Dendritic cell treated with granulocyte-macrophage colony-stimulating factor and Interleukin-4, amounts not matched to agents 40 ng/mL and 50 ng/mL, for 4 days (primary cell): ENCODE data around the gene MAN1B1.

Experiments used
- H3K27ac Mint-ChIP-seq: one replicate; pipeline ENCODE4 v1.8.0; 2022; ENCODE audit warnings: mild to moderate bottlenecking, mixed read lengths
- H3K27me3 Mint-ChIP-seq: one replicate; pipeline ENCODE4 v1.8.0; 2022; ENCODE audit warnings: mild to moderate bottlenecking, mixed read lengths
- H3K36me3 Mint-ChIP-seq: one replicate; pipeline ENCODE4 v1.8.0; 2022; ENCODE audit warnings: low read depth, mixed read lengths
- H3K4me1 Mint-ChIP-seq: one replicate; pipeline ENCODE4 v1.8.0; 2022; ENCODE audit warnings: low read depth, mixed read lengths
- H3K4me3 Mint-ChIP-seq: one replicate; pipeline ENCODE4 v1.8.0; 2022; ENCODE audit warnings: mild to moderate bottlenecking, moderate library complexity, mixed read lengths
- H3K9me3 Mint-ChIP-seq: one replicate; pipeline ENCODE4 v1.8.0; 2022; ENCODE audit warnings: mixed read lengths
- intact Hi-C: fragments of 100-400 bp; cut with micrococcal nuclease; formaldehyde crosslinking; loops from one replicate; pipeline ENCODE4 v1.15.0; 2022

The MAN1B1 gene

DNA sequence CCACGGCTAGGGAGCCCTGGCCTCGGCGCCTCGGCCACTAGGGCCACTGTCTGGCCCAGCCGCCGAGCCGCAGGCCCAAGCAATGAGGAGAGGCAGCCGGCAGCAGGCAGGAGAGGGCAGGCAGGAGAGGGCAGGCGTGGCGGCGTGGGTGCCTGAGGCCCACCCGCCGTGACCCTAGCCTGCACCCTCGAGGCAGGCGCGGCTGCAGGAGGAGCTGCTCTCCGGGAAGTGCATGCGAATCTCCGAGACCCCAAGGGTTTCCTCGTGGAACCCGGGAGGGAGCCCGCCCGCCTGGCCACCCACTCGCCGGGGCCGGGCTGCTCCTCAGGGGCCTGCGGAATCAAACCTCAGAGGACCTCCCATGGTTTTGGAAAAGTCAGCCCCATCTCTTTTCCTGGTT, 61.5 kb downstream of the MAN1B1 start:
- H3K36me3 Mint-ChIP-seq, result no peaks in the 10 kb centered on the region
- H3K4me1 Mint-ChIP-seq, result peaks cover 12% of the 10 kb centered on the region
- H3K9me3 Mint-ChIP-seq, result no peaks in the 10 kb centered on the region

DNA sequence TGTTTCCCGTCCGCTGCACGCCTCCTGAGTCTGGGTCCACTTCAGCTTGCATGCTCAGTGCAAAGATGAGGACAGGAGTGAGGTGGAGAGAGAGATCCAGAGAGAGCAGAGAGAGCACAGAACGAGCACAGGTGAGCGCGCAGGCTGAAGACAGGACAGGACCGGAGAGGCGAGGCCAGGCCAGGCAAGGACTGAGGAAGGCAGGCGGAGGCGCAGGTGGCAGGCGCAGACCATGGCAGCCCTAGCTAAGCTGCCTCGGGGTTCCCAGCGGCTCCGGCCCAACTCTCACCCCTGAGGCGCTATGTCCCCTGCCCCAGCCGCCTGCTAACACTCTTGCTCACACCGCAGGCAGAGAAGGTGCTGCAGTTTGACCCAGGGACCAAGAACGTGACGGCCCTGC, 61.9 kb downstream of the MAN1B1 start:
- intact Hi-C loops, result no loop called here

More for the DNA sequence above, 61.5 kb downstream of the MAN1B1 start:
- intact Hi-C loops, result no loop called here
- Mint-ChIP-seq H3K4me3 (no peak overlapping the region), H3K27ac (no peak overlapping the region), H3K27me3 (peaks cover 40% of the 10 kb centered on the region)

DNA sequence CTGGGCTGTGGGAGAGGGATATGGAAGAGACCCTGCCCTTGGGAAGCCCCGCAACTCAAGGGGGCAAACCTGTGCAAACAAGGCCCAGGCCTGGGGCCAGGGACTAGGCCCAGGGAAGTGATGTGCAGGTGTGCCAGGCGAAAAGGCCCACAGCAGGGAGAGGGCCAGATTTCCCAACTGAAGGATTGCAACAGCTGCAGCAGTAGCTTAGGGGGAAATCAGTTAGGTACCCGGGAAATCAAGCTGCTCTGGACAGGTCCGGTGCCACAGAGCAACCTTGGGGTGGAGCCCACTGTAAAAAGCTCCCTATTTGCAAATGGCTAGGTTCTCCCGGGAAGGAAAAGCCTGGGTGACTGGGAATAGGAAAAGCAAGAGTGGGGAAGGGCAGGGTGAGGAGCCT, 62.6 kb downstream of the MAN1B1 start:
- Mint-ChIP-seq H3K36me3 (no peaks in the 10 kb centered on the region), H3K4me3 (no peak overlapping the region)

More for the DNA sequence above, 61.9 kb downstream of the MAN1B1 start:
- Mint-ChIP-seq H3K36me3 (no peaks in the 10 kb centered on the region), H3K4me3 (no peak overlapping the region), H3K27ac (no peak overlapping the region), H3K4me1 (peaks cover 12% of the 10 kb centered on the region), H3K27me3 (peaks cover 37% of the 10 kb centered on the region), H3K9me3 (no peaks in the 10 kb centered on the region)

DNA sequence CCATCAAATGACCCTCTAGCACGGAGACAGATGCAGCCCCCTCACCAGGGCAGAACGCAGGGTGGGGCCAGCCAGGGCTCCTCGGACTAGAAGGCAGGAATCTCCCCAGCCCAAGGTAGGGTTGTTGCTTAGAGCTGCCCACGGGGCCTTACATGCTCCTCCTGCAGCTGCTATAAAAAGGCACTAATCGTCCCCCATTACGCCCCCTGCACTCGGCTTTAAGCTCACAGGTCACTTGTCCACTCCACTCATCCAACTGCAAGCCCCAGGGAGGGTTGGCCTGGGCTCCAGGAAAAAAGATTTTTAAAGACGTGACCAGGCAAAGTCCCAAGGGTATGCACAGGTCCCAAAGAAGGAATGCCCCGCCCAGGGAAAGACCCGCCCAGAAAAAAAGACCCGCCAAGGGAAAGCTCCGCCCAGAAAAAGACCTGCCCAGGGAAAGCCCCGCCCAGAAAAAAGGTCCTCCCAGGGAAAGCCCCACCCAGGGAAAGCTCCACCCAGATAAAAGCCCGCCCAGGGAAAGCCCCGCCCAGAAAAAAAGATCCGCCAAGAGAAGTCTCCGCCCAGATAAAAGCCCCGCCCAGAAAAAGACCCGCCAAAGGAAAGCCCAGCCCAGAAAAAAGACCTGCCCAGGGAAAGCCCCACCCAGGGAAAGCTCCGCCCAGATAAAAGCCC, 63.3 kb downstream of the MAN1B1 start:
- H3K36me3 Mint-ChIP-seq, result no peaks in the 10 kb centered on the region
- peaks cover 12% of the 10 kb centered on the region for H3K4me1 Mint-ChIP-seq
- H3K27ac Mint-ChIP-seq, result peak overlapping the region; percentile 75
- intact Hi-C loops, result no loop called here
- H3K27me3 Mint-ChIP-seq, result peaks cover 36% of the 10 kb centered on the region
- no peak overlapping the region for H3K4me3 Mint-ChIP-seq
- no peaks in the 10 kb centered on the region for H3K9me3 Mint-ChIP-seq

More for the DNA sequence above, 62.6 kb downstream of the MAN1B1 start:
- Mint-ChIP-seq H3K9me3 (no peaks in the 10 kb centered on the region), H3K27me3 (peaks cover 31% of the 10 kb centered on the region), H3K27ac (no peak overlapping the region), H3K4me1 (peaks cover 12% of the 10 kb centered on the region)
- intact Hi-C loops, result no loop called here

DNA sequence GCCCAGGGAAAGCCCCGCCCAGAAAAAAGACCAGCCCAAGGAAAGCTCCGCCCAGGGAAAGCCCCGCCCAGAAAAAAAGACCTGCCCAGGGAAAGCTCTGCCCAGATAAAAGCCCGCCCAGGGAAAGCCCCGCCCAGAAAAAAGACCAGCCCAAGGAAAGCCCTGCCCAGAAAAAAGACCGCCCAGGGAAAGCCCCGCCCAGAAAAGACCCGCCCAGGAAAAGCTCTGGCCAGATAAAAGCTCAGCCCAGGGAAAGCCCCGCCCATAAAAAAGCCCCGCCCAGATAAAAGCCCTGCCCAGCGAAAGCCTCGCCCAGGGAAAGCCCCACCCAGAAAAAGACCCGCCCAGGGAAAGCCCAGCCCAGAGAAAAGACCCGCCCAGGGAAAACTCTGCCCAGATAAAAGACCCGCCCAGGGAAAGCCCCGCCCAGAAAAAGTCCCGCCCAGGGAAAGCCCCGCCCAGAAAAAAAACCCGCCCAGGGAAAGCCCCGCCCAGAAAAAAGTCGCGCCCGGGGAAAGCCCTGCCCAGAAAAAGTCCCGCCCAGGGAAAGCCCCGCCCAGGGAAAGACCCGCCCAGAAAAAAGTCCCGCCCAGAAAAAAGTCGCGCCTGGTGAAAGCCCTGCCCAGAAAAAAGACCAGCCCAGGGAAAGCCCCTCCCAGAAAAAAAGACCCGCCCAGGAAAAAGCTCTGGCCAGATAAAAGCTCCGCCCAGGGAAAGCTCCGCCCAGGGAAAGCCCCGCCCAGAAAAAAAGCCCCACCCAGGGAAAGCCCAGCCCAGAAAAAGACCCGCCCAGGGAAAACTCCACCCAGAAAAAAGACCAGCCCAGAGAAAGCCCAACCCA, 64.1 kb downstream of the MAN1B1 start:
- H3K4me3 Mint-ChIP-seq, result peak overlapping the region; percentile 40
- intact Hi-C loops, result no loop called here

DNA sequence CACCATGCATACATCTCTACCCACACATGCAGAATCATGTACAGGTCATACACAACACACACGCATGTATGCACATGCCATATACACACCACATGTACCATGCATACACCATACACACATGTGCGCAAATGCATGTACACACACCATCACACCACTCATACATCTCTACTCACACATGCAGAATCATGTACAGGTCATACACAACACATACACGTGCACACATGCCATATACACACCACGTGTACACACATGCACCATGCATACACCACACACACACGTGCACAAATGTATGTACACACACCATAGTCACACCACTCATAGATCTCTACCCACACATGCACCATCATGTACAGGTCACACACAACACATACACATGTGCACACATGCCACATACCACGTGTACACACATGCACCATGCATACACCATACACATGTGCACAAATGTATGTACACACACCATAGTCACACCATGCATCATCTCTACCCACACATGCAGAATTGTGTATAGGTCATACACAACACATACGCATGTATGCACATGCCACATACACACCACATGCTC, 66.1 kb downstream of the MAN1B1 start:
- Mint-ChIP-seq H3K9me3 (no peaks in the 10 kb centered on the region), H3K36me3 (no peaks in the 10 kb centered on the region), H3K27ac (no peak overlapping the region), H3K27me3 (peaks cover 49% of the 10 kb centered on the region), H3K4me1 (peaks cover 26% of the 10 kb centered on the region), H3K4me3 (no peak overlapping the region)
- intact Hi-C loops, result no loop called here

More for the DNA sequence above, 64.1 kb downstream of the MAN1B1 start:
- H3K36me3 Mint-ChIP-seq, result no peaks in the 10 kb centered on the region
- H3K9me3 Mint-ChIP-seq, result no peaks in the 10 kb centered on the region
- H3K4me1 Mint-ChIP-seq, result peaks cover 12% of the 10 kb centered on the region
- H3K27ac Mint-ChIP-seq, result peak overlapping the region; percentile 75
- peaks cover 43% of the 10 kb centered on the region for H3K27me3 Mint-ChIP-seq

DNA sequence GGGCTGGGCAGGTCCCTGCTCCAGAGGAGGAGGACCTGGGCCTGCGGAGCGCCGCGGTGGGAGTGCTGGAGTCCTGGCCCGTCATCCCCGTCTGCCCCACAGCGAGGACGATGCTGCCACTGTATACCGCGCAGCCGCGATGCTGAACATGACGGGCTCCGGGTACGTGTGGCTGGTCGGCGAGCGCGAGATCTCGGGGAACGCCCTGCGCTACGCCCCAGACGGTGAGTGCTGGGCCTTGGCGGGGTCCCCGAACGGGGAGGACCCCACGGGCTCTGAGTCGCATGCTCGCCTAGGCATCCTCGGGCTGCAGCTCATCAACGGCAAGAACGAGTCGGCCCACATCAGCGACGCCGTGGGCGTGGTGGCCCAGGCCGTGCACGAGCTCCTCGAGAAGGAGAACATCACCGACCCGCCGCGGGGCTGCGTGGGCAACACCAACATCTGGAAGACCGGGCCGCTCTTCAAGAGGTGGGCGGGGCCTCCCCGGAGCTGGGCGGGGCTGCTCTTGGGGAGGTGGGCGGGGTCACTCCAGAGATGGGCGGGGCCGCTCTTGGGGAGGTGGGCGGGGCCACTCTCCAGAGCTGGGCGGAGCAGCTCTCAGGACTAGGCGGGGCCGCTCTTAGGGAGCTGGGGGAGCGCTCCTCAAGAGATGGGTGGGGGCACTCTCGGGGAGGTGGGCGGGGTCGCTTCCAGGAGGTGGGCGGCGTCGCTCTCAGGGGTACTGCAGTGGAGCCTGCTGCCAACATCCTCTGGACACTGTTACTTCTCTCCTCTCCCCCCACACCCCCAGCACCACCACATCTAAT, 70.0 kb downstream of the MAN1B1 start:
- intact Hi-C loops, result no loop called here
- H3K4me3 Mint-ChIP-seq, result peak overlapping the region; percentile 32
- H3K27ac Mint-ChIP-seq, result no peak overlapping the region
- peaks cover 73% of the 10 kb centered on the region for H3K27me3 Mint-ChIP-seq
- H3K4me1 Mint-ChIP-seq, result peaks cover 16% of the 10 kb centered on the region
- H3K9me3 Mint-ChIP-seq, result no peaks in the 10 kb centered on the region
- H3K36me3 Mint-ChIP-seq, result no peaks in the 10 kb centered on the region

DNA sequence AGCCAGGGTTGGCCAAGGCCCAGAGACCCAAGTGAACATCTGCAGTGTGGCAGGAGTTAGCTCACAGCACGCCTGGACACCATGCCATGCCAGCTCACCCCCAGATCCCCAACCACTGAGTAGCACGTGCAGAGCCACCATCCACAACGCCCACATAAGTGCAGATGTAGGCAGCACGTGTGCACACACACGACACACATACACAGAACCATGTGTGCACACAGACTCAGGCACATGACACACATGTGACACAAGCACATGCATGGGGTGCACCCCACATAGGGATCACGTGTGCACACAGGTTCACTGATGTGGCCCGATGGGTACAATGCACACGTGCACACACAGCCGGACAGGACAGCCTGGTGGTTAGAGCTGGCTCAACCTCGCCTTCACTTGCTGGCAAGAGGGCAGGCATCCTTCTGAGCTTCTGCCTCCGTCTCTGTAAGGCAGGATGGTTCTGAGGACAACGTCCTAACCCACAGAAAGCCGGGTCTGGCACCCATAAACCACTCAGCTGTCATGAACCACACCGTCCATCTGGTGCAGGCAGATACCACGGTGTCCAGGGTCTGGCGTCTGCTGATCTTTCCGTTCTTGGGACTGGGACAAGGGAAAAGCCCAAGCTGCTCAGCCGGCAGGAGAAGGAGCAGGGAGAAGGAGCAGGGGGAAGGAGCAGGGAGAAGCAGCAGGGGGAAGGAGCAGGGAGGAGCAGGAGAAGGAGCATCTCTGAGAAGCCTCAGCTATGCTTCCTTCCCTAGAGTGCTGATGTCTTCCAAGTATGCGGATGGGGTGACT, 71.0 kb downstream of the MAN1B1 start:
- intact Hi-C loops, result no loop called here
- no peaks in the 10 kb centered on the region for H3K36me3 Mint-ChIP-seq

DNA sequence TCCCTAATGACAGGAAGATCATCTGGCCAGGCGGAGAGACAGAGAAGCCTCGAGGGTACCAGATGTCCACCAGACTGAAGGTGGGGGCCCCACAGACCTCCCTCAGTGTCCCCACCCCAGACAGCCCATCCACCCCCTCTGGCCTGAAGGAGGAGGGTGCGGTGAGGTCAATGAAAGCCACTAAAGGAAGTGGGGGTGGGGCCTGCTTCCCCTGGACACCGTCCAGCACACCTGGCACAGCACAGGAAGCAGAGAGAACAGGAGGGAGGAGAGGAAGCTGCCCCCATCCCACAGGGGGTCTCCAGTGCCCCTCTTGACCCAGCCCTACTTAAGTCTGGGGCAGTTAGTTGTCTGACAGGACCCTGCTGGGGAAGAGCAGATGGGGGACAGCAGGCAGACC, 71.8 kb downstream of the MAN1B1 start:
- H3K4me3 Mint-ChIP-seq, result no peak overlapping the region
- peaks cover 23% of the 10 kb centered on the region for H3K4me1 Mint-ChIP-seq
- intact Hi-C loops, result no loop called here
- peaks cover 88% of the 10 kb centered on the region for H3K27me3 Mint-ChIP-seq
- H3K36me3 Mint-ChIP-seq, result no peaks in the 10 kb centered on the region
- H3K9me3 Mint-ChIP-seq, result no peaks in the 10 kb centered on the region
- no peak overlapping the region for H3K27ac Mint-ChIP-seq

More for the DNA sequence above, 71.0 kb downstream of the MAN1B1 start:
- H3K4me3 Mint-ChIP-seq, result no peak overlapping the region
- peaks cover 16% of the 10 kb centered on the region for H3K4me1 Mint-ChIP-seq
- no peaks in the 10 kb centered on the region for H3K9me3 Mint-ChIP-seq
- H3K27me3 Mint-ChIP-seq, result peaks cover 80% of the 10 kb centered on the region
- no peak overlapping the region for H3K27ac Mint-ChIP-seq
